Measurements from ENCODE around the gene UNK. TPM values are rescaled to one million over a fixed set of nuclear protein-coding genes. Genes with fewer than 3 reads are reported as not detected.

Gene UNK
- total RNA-seq, 4 donors from 2014 or later = 32.5 to 61.4 (median 47.9) TPM

DNA sequence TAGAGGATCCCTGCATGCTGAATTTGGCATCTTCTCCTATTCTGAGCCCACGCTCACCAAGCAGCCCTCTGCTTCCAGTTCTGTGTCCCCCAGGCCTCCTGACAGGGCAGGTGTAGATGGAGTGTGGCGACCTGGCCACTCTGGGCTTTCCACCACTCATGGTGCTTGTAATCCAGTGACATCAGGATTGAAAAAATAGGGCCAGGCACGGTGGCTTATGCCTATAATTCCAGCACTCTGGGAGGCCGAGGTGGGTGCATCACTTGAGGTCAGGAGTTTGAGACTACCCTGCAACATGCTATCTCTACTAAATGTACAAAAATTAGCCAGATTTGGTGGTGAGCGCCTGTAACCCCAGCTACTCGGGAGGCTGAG, 29.4 kb downstream of the UNK start:
- no peak for DNase-seq
- WGBS, 2 donors = 91 to 98% methylated on average over 6 of the region's 6 CpGs

DNA sequence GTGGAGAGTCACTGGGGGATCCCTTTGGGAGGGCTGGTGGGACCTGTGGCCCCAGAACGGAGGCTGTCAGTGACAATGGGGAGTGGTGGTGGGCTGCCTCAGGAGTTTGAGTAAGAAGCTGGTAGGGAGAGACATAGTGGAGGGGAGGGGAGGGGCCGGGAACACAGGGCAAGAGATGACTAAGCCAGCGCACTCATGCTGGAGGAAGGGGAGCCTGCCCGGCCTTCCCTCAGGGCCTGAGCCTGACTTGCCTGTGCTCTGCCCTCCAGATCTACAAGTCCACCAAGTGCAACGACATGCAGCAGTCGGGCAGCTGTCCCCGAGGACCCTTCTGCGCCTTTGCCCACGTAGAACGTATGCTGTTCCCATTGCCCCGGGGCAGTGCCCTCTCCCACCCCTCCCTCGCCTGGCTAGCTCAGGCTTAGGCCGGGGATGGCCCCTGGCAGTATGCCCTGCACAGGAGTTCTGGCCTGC, 30.3 kb downstream of the UNK start:
- peaks cover 0 to under 1% of the 10 kb centered on the region in 2 donors for H3K4me1 ChIP-seq
- WGBS, 2 donors = 84 to 95% methylated on average over 12 of the region's 13 CpGs
- H3K36me3 ChIP-seq = peaks cover 60 to 68% of the 10 kb centered on the region in 2 donors
- no peak overlapping the region for H3K4me3 ChIP-seq (replicated peaks in 1 of 3)
- intact Hi-C loops (cut with DNase I) = no loop called here
- DNase-seq = no peak
- no peaks in the 10 kb centered on the region for H3K9me3 ChIP-seq
- no peak overlapping the region for H3K27ac ChIP-seq
- no peak for TF ChIP-seq POLR2A (IDR thresholded peaks at IDR 0.05)
- TF ChIP-seq, protein P1, sequence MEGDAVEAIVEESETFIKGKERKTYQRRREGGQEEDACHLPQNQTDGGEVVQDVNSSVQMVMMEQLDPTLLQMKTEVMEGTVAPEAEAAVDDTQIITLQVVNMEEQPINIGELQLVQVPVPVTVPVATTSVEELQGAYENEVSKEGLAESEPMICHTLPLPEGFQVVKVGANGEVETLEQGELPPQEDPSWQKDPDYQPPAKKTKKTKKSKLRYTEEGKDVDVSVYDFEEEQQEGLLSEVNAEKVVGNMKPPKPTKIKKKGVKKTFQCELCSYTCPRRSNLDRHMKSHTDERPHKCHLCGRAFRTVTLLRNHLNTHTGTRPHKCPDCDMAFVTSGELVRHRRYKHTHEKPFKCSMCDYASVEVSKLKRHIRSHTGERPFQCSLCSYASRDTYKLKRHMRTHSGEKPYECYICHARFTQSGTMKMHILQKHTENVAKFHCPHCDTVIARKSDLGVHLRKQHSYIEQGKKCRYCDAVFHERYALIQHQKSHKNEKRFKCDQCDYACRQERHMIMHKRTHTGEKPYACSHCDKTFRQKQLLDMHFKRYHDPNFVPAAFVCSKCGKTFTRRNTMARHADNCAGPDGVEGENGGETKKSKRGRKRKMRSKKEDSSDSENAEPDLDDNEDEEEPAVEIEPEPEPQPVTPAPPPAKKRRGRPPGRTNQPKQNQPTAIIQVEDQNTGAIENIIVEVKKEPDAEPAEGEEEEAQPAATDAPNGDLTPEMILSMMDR (IDR thresholded peaks at IDR 0.05) = no peak
- no peaks in the 10 kb centered on the region for H3K27me3 ChIP-seq

More for the DNA sequence above, 29.4 kb downstream of the UNK start:
- no peak overlapping the region for H3K27ac ChIP-seq
- H3K27me3 ChIP-seq = no peaks in the 10 kb centered on the region
- H3K36me3 ChIP-seq = peaks cover 51 to 58% of the 10 kb centered on the region in 2 donors
- H3K4me3 ChIP-seq (replicated peaks in 1 of 3) = no peak overlapping the region
- no peaks in the 10 kb centered on the region for H3K9me3 ChIP-seq
- no peak for TF ChIP-seq POLR2A (IDR thresholded peaks at IDR 0.05)
- TF ChIP-seq, protein P1 (IDR thresholded peaks at IDR 0.05) = no peak
- peaks cover 0 to 8% of the 10 kb centered on the region in 2 donors for H3K4me1 ChIP-seq
- intact Hi-C loops (cut with DNase I) = no loop called here

DNA sequence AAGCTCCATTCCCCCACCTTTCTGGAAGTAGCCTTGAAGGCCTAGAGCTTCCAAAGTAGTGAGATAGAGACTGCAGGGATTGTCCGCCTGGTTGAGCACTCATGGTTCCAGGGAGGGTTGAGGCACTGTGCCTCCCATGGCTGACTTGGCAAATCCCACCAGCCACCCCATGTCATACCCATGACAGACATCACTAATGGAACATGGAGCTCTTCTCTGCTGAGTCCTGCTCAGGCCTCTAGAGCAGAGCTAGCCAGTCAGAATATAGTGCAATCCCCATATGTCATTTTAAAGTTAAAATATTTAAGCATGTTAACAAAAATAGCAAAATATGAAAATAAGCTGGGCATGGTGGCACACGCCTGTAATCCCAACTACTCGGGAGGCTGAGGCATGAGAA, 30.8 kb downstream of the UNK start:
- intact Hi-C loops (cut with DNase I) = no loop called here
- H3K4me3 ChIP-seq (replicated peaks in 1 of 3) = no peak overlapping the region
- H3K36me3 ChIP-seq = peaks cover 64 to 72% of the 10 kb centered on the region in 2 donors
- no peak overlapping the region for H3K27ac ChIP-seq
- 96 to 98% methylated on average over 3 of the region's 3 CpGs for WGBS, 2 donors
- TF ChIP-seq, protein P1 (IDR thresholded peaks at IDR 0.05) = no peak
- no peak for TF ChIP-seq POLR2A (IDR thresholded peaks at IDR 0.05)
- no peaks in the 10 kb centered on the region for H3K9me3 ChIP-seq
- no peaks in the 10 kb centered on the region for H3K27me3 ChIP-seq
- H3K4me1 ChIP-seq = no peaks in the 10 kb centered on the region
- DNase-seq = no peak

DNA sequence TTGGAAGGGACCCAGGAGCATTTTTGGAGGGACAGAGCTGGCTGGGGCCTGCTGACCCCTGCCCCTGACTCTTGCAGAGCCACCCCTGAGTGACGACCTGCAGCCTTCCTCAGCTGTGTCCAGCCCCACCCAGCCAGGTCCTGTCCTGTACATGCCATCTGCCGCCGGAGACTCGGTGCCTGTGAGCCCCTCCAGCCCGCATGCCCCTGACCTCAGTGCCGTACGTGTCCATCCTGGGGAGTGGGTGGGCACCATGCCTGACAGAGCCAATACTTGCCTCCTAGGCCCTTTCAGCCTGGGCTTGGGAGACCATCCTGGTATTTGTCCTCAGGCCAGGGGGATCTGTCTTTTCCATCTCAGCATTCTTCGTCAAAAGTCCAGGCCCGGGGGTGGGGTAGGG, 32.1 kb downstream of the UNK start:
- H3K4me1 ChIP-seq = no peaks in the 10 kb centered on the region
- no peak overlapping the region for H3K27ac ChIP-seq
- H3K4me3 ChIP-seq (replicated peaks in 1 of 3) = no peak overlapping the region
- H3K27me3 ChIP-seq = no peaks in the 10 kb centered on the region
- intact Hi-C loops (cut with DNase I) = no loop called here
- TF ChIP-seq, protein P1 (IDR thresholded peaks at IDR 0.05) = no peak
- no peak for TF ChIP-seq POLR2A (IDR thresholded peaks at IDR 0.05)
- WGBS, 2 donors = 90 to 100% methylated on average over 1 to 3 of the region's 9 CpGs
- H3K36me3 ChIP-seq = peaks cover 66% of the 10 kb centered on the region in 2 donors
- no peaks in the 10 kb centered on the region for H3K9me3 ChIP-seq
- DNase-seq = no peak

DNA sequence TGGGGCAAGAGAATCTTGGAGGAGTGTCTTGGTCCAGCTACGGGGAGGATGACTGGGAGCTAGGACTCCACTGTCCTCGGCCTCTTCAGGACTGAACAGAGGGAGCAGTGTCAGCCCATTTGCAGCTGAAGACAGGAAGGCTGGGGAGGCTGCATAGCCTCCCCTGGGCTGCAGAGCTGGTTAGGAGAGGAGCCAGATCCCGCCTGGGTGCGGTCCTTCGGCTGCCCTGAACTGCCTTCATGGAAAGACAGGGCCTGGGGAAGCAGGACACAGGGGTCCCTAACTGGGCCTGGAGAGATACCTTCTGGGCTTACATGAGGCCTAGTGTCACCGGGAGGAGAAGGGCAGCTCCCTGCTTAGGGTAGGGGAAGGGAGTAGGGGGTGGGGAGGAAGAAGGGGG, 33.0 kb downstream of the UNK start:
- WGBS, 2 donors = 86 to 89% methylated on average over 4 to 6 of the region's 6 CpGs
- Histone ChIP-seq H3K36me3 (peaks cover 58% of the 10 kb centered on the region in 2 donors), H3K27ac (no peak overlapping the region), H3K4me3 (replicated peaks in 1 of 3) (no peak overlapping the region), H3K9me3 (no peaks in the 10 kb centered on the region), H3K4me1 (peaks cover 4 to 5% of the 10 kb centered on the region in 2 donors), H3K27me3 (no peaks in the 10 kb centered on the region)
- intact Hi-C loops (cut with DNase I) = no loop called here
- DNase-seq = no peak
- TF ChIP-seq, protein P1 (IDR thresholded peaks at IDR 0.05) = no peak
- TF ChIP-seq POLR2A (IDR thresholded peaks at IDR 0.05) = no peak
